AG04450 (cell line): ENCODE data around the gene SCYGR2. TPM values are rescaled to one million over a fixed set of nuclear protein-coding genes. Genes with fewer than 3 reads are reported as not detected.

Experiments
- CTCF ChIA-PET: fragments of 300-600, 350-600 bp; formaldehyde crosslinking; extraction: SDS; loops from one replicate; lab custom pipeline; 2022; ENCODE audit warnings: antibody characterized with exemption, inconsistent platforms; lab: Charles Lee
- POLR2A ChIA-PET: fragments of 350-600 bp; formaldehyde crosslinking; extraction: SDS; loops from one replicate; lab custom pipeline; 2021; ENCODE audit warnings: antibody characterized with exemption, inconsistent platforms; lab: Yijun Ruan, JAX
- DNase-seq: peaks from one replicate; pipeline ENCODE4 v3.0.0-alpha.2; 2011; ENCODE audit warnings: low read depth, low spot score
- H3K27ac ChIP-seq: one replicate; pipeline ENCODE4 v1.5.1; 2012; ENCODE audit warnings: low read depth, low read length, control low read depth
- H3K27me3 ChIP-seq: one replicate; pipeline ENCODE4 v1.6.0; 2012; ENCODE audit warnings: low read length; ENCODE audit not compliant: control insufficient read depth, insufficient read depth
- H3K4me3 ChIP-seq: 2 replicates; pipeline ENCODE4 v1.5.1; 2011; ENCODE audit warnings: mild to moderate bottlenecking, low read depth, low read length, control low read depth
- H3K9me3 ChIP-seq: 2 replicates; pipeline ENCODE4 v1.5.1; 2012; ENCODE audit warnings: low read length; ENCODE audit not compliant: control insufficient read depth, insufficient read depth
- polyA plus RNA-seq: library from polyadenylated mRNA; depleted of rRNA; stranded (reverse); fragments of >200 nt; gene quantifications from 2 replicates; pipeline ENCODE4 v1.2.3, GENCODE V29; 2011
- TF ChIP-seq, protein P1 (sequence below): IDR thresholded peaks from 2 replicates; pipeline ENCODE4 v1.5.1; 2011; ENCODE audit warnings: low read depth, low read length, control low read depth, inconsistent platforms

The SCYGR2 gene
- polyA plus RNA-seq, 1 experiment = not detected

DNA sequence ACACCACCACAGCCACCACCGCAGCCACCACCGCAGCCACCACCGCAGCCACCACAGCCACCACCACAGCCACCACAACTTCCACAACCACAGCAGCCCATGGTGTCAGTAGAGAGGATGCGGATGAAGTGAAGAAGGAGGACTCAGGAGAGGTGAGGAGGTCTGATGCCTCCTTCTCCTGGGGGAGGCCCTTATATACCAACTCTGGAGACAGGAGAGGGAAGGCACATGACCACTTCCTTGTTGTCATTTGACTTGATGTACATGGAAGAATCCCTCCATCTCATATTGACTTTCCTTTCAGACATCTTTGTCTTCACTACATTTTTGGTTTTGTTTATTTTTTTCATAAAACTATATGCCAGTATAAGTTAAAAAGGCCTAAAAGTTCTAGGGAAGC, 16.0 kb downstream of the SCYGR2 start, which contains the start of gene SCYGR3:
Gene SCYGR3 (minus strand): TSS at position 101 of the 400 bp plus-strand sequence. CDS start 0 bp downstream, at position 101.
- no peaks in the 10 kb centered on the region; the same call in 1 of the 2 replicates for H3K9me3 ChIP-seq
- CTCF ChIA-PET = no interaction called here
- TF ChIP-seq, protein P1, sequence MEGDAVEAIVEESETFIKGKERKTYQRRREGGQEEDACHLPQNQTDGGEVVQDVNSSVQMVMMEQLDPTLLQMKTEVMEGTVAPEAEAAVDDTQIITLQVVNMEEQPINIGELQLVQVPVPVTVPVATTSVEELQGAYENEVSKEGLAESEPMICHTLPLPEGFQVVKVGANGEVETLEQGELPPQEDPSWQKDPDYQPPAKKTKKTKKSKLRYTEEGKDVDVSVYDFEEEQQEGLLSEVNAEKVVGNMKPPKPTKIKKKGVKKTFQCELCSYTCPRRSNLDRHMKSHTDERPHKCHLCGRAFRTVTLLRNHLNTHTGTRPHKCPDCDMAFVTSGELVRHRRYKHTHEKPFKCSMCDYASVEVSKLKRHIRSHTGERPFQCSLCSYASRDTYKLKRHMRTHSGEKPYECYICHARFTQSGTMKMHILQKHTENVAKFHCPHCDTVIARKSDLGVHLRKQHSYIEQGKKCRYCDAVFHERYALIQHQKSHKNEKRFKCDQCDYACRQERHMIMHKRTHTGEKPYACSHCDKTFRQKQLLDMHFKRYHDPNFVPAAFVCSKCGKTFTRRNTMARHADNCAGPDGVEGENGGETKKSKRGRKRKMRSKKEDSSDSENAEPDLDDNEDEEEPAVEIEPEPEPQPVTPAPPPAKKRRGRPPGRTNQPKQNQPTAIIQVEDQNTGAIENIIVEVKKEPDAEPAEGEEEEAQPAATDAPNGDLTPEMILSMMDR = no peak
- H3K27ac ChIP-seq = no peak within 1 kb of the TSS
- POLR2A ChIA-PET = no interaction called here
- DNase-seq = no peak
- no peak within 1 kb of the TSS for H3K4me3 ChIP-seq
- no peaks in the 10 kb centered on the region for H3K27me3 ChIP-seq

- TF ChIP-seq, protein P1 = no peak
- CTCF ChIA-PET = no interaction called here
- Histone ChIP-seq H3K27ac (no peak overlapping the region), H3K9me3 (no peaks in the 10 kb centered on the region; the same call in 1 of the 2 replicates), H3K4me3 (no peak overlapping the region), H3K27me3 (no peaks in the 10 kb centered on the region)
- DNase-seq = no peak
- POLR2A ChIA-PET = no interaction called here
These were observed 16.5 kb downstream of the SCYGR2 start for GRCh38 chr2:227615181-227615580.

- Histone ChIP-seq H3K27ac (no peak overlapping the region), H3K27me3 (no peaks in the 10 kb centered on the region), H3K4me3 (no peak overlapping the region), H3K9me3 (no peaks in the 10 kb centered on the region; the same call in 1 of the 2 replicates)
- POLR2A ChIA-PET = no interaction called here
- TF ChIP-seq, protein P1 = no peak
- no peak for DNase-seq
- CTCF ChIA-PET = no interaction called here
These were observed 17.2 kb downstream of the SCYGR2 start for GRCh38 chr2:227615906-227616305.

DNA sequence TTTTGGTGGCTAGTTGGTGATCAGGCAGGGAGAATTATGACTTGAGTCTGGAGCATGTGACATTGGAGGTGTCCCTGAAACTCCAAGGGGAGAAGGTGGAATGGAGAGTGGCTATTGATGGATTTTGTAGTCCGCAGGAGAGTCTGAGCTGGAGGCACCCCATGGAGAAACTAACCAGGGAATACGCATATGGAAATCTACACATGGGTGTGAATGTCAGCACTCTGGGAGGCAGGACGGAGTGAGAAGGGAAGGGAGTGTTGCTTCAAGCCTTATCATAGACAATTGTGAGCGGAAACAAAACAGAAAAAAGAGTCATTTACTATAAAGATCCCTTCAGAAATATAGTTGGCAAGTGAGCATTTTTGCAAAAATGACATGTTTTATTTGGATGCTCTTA, 17.9 kb downstream of the SCYGR2 start:
- no peaks in the 10 kb centered on the region for H3K27me3 ChIP-seq
- no peak overlapping the region for H3K4me3 ChIP-seq
- TF ChIP-seq, protein P1 = no peak
- no peaks in the 10 kb centered on the region; the same call in 1 of the 2 replicates for H3K9me3 ChIP-seq
- ChIA-PET CTCF (no interaction called here), POLR2A (no interaction called here)
- DNase-seq = no peak
- no peak overlapping the region for H3K27ac ChIP-seq

DNA sequence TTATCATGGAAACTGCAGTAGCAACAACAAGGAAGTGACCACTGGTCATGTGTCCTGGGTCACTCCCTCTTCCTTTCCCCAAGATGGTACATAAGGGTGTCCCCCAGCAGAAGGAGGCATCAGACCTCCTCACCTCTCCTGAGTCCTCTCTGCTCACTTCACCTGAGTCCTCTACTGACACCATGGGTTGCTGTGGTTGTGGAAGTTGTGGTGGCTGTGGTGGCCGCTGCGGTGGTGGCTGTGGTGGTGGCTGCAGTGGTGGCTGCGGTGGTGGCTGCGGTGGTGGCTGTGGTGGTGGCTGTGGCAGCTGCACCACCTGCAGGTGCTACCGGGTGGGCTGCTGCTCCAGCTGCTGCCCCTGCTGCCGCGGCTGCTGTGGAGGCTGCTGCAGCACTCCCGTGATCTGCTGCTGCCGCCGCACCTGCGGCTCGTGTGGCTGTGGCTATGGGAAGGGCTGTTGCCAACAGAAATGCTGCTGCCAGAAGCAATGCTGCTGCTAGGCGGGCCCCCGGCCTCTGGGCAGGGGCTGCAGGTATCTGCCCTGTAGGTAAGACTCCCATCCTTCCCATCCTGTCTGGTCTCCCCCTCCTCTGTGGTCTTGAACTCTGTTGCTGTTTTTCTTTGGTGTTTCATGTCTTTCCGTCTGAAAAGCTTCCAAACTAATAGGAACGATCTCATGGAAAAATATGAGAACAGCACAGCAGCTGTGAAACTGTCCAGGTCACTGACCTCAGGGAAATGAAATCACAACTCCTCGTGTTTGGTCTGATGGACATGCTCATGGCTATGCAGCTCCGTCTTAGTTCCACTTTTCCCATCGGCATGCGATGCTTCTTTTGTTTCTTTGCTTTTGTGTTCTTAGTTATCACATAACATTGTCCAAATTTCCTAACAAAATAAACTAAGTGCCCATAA, 18.9 kb downstream of the SCYGR2 start, which contains the start of gene SCYGR4:
Gene SCYGR4 (plus strand): TSS at position 183 of the 915 bp plus-strand sequence. CDS start 0 bp downstream, at position 183.
- no peak for DNase-seq
- Histone ChIP-seq H3K4me3 (no peak within 1 kb of the TSS), H3K9me3 (peaks cover 2% of the 10 kb centered on the region), H3K27ac (no peak within 1 kb of the TSS), H3K27me3 (no peaks in the 10 kb centered on the region)
- POLR2A ChIA-PET = no interaction called here
- CTCF ChIA-PET = no interaction called here
- TF ChIP-seq, protein P1 = no peak
